Adrenal gland (tissue), 5 donors: Measurements from ENCODE around the gene AP2A2.

ENCODE experiments used
- CTCF ChIP-seq, 6 experiments: fragments of 450-650 bp in 4 of 6; fragments of 200-600 bp in 2 of 6; sonication (generic) in 1 of 6; IDR thresholded peaks; 1 replicate in 5 of 6; 2 replicates in 1 of 6; pipeline versions ENCODE4 v1.5.1 to v1.8.0; 2016 to 2021; ENCODE audit warnings: antibody characterized with exemption in 6 of 6, mild to moderate bottlenecking in 2 of 6, moderate library complexity in 1 of 6
- POLR2A ChIP-seq, 2 donors: fragments of 450-650 bp; IDR thresholded peaks; one replicate each; pipeline ENCODE4 v1.6.1; 2017; ENCODE audit warnings: antibody characterized with exemption in 2 of 2, mild to moderate bottlenecking in 2 of 2, moderate library complexity in 1 of 2
- donor health status: DM: no; HTN: no; CAD: no.

GRCh38 chr11:1023811-1024596 lies 98.3 kb downstream of the AP2A2 start:
- TF ChIP-seq POLR2A (IDR thresholded peaks at IDR 0.05), result no peak
- no peak for TF ChIP-seq CTCF (IDR thresholded peaks at IDR 0.05)
